ENCODE results near the gene GRIPAP1. TPM values are rescaled to one million over a fixed set of nuclear protein-coding genes. Genes with fewer than 3 reads are reported as not detected.
"Not testable (repeated sequence)": the region's sequence is repeated elsewhere in the genome, so short reads cannot be mapped to it uniquely, and the experiment has no call there.

The GRIPAP1 gene
- total RNA-seq, 1 donor from 2014 or later, result 52.8 TPM

DNA sequence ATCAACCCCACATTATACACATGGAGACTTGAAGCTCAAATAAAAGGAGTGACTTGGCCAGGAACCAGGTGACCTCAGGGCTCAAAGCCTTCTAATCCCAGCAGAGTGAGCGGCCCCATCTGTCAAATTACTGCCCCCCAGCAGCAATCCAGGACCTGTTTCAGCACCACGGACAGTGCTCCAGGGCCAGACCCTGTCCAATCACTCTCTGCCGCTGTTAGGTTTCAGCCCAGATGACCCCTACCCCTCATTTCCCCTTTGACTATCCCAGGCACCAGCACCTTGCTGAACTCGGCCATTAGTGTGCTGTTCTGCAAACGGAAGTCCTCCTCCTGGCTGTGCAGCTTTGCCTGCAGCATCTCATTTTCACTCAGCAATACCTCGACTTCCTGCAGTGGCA lies 5.1 kb downstream of the GRIPAP1 start:
- Histone ChIP-seq H3K4me3 (no peak overlapping the region), H3K9me3 (no peaks in the 10 kb centered on the region), H3K36me3 (peaks cover 21% of the 10 kb centered on the region), H3K27me3 (no peaks in the 10 kb centered on the region), H3K4me1 (no peaks in the 10 kb centered on the region), H3K27ac (no peak overlapping the region)
- ATAC-seq (no peak), DNase-seq (no peak)
- intact Hi-C loops (cut with DNase I), result no loop called here
- TF ChIP-seq, protein P1, sequence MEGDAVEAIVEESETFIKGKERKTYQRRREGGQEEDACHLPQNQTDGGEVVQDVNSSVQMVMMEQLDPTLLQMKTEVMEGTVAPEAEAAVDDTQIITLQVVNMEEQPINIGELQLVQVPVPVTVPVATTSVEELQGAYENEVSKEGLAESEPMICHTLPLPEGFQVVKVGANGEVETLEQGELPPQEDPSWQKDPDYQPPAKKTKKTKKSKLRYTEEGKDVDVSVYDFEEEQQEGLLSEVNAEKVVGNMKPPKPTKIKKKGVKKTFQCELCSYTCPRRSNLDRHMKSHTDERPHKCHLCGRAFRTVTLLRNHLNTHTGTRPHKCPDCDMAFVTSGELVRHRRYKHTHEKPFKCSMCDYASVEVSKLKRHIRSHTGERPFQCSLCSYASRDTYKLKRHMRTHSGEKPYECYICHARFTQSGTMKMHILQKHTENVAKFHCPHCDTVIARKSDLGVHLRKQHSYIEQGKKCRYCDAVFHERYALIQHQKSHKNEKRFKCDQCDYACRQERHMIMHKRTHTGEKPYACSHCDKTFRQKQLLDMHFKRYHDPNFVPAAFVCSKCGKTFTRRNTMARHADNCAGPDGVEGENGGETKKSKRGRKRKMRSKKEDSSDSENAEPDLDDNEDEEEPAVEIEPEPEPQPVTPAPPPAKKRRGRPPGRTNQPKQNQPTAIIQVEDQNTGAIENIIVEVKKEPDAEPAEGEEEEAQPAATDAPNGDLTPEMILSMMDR (IDR thresholded peaks at IDR 0.05), result no peak

DNA sequence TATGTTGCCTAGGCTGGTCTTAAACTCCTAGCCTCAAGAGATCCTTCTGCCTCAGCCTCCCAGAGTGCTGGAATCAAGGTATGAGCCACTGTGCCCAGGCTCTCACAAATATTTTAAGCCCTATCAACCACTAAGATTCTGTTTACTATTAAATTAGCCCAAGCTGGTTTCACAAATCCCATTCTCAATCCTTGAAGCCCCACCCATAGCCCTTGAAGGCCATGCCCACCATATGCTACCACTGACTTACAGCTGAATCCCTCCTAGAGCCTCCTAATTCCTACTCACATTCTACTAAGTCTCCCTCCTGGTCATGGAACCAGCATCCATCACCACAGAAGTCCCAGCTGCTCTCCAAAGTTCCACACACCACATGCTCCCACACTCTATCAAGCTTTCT lies 9.7 kb downstream of the GRIPAP1 start:
- intact Hi-C loops (cut with DNase I), result no loop called here
- no peak overlapping the region for H3K27ac ChIP-seq
- DNase-seq, result no peak
- no peaks in the 10 kb centered on the region for H3K9me3 ChIP-seq
- TF ChIP-seq, protein P1 (IDR thresholded peaks at IDR 0.05), result no peak
- H3K4me3 ChIP-seq, result no peak overlapping the region
- H3K4me1 ChIP-seq, result no peaks in the 10 kb centered on the region
- ATAC-seq, result no peak
- H3K27me3 ChIP-seq, result no peaks in the 10 kb centered on the region
- peaks cover 19% of the 10 kb centered on the region for H3K36me3 ChIP-seq

DNA sequence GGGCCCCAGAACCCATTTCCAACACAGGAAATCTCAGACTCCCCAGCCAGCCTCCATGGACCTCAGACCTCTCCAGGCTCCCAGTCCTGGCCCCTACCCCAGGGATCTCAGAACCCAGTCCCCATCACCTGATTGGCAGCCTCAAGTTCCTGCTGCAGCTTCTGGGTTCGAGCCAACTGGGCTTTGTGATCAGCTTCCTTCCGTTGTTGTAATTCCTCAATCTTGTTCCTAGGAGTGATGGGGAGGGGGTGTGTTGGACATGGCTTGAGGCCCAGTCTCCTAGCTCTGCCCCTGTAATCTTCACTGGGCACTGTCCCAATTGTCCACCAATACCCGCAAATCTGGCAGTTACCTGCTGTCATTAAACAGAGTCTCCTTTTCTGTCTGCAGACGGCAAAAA lies 12.6 kb downstream of the GRIPAP1 start:
- Histone ChIP-seq H3K4me3 (no peak overlapping the region), H3K27ac (no peak overlapping the region), H3K9me3 (no peaks in the 10 kb centered on the region), H3K36me3 (peaks cover 17% of the 10 kb centered on the region), H3K27me3 (no peaks in the 10 kb centered on the region), H3K4me1 (no peaks in the 10 kb centered on the region)
- TF ChIP-seq, protein P1 (IDR thresholded peaks at IDR 0.05), result no peak
- DNase-seq (no peak), ATAC-seq (no peak)
- intact Hi-C loops (cut with DNase I), result no loop called here

DNA sequence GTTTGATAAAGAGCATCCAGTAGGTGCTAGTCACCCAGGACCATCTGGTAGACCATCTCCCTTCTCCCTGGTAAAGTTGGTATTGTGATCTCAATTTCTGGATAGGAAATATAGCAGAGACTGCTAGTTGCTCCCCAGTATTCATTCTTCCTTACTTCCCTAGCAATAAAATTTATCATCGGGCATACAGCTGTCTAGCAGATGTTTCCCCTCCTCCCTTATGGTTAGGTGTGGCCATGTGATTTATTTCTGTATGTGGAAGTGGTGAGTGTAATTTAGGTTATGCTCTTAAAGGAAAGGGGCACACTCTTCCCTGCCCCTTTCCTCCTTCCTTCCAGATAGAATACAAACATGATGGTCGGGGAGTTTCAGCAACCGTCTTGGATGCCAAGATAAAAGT lies 18.2 kb downstream of the GRIPAP1 start:
- Histone ChIP-seq H3K27me3 (no peaks in the 10 kb centered on the region), H3K9me3 (no peaks in the 10 kb centered on the region), H3K4me3 (no peak overlapping the region), H3K36me3 (peaks cover 48% of the 10 kb centered on the region), H3K4me1 (no peaks in the 10 kb centered on the region), H3K27ac (no peak overlapping the region)
- DNase-seq (no peak), ATAC-seq (no peak)
- TF ChIP-seq, protein P1 (IDR thresholded peaks at IDR 0.05), result no peak
- intact Hi-C loops (cut with DNase I), result no loop called here

DNA sequence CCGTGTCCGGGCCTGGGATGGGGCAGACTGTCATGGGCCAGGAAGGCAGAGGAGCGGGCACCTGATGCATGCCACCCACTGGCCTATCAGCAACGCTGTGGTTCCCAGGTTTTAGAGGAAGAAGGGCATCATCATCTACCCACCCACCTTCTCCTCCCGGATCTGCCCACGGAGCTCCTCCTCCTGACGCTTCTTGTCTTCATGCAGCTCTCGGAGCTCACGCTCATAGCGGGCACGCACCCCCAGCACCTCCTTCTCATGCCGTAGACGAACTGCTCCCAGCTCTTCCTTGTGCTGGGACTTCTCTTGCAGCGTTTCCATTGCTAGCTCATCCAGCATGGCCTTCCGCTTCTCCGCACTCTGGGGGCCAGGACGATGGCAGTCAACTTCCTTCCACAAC lies 19.0 kb downstream of the GRIPAP1 start:
- Histone ChIP-seq H3K36me3 (peaks cover 54% of the 10 kb centered on the region), H3K27me3 (no peaks in the 10 kb centered on the region), H3K27ac (no peak overlapping the region), H3K9me3 (no peaks in the 10 kb centered on the region), H3K4me3 (no peak overlapping the region), H3K4me1 (no peaks in the 10 kb centered on the region)
- no peak for ATAC-seq
- intact Hi-C loops (cut with DNase I), result no loop called here
- DNase-seq, result no peak
- TF ChIP-seq, protein P1 (IDR thresholded peaks at IDR 0.05), result no peak

DNA sequence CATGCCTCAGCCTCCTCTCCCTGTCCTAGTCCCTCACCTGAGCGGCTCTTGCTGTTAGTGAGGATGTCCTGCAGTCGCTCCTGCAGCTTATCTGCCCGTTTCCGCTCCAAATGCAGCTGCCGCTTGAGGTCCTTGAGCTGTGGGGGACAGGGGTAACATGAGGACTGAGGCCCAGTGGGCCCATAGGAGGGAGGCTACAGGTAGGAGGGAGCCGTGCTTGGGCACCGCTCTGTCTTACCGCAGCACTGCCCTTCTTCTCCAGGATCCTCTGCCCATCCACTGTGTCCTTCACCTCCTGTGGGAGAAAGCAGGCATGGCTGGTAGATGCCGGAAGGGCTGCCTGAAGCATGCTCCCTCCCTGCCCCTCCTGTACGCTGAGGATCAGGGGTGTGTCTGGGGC lies 20.9 kb downstream of the GRIPAP1 start:
- Histone ChIP-seq H3K36me3 (peaks cover 57% of the 10 kb centered on the region), H3K27ac (no peak overlapping the region), H3K27me3 (no peaks in the 10 kb centered on the region), H3K9me3 (no peaks in the 10 kb centered on the region), H3K4me3 (no peak overlapping the region), H3K4me1 (no peaks in the 10 kb centered on the region)
- DNase-seq (no peak), ATAC-seq (no peak)
- intact Hi-C loops (cut with DNase I), result no loop called here
- TF ChIP-seq, protein P1 (IDR thresholded peaks at IDR 0.05), result no peak

DNA sequence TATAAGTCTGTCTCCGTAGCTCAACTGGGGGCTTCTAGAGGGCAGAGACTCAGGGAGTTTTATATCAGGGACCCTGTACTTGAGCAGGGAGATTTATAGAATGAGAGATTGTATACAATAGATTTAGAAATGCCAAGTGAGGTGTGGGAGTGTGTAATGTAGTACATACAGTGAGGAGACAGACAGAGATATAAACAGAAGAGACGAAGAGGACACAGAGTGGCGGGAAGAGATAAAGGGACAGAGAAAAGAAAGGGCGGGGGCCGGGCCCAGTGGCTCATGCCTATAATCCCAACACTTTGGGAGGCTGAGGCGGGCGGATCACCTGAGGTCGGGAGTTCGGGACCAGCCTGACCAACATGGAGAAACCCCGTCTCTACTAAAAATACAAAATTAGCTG lies 21.7 kb downstream of the GRIPAP1 start:
- DNase-seq; H3K27ac ChIP-seq; ATAC-seq; H3K9me3 ChIP-seq; intact Hi-C loops (cut with DNase I); H3K4me3 ChIP-seq; H3K27me3 ChIP-seq; H3K4me1 ChIP-seq: not testable (repeated sequence)
- peaks cover 56% of the 10 kb centered on the region for H3K36me3 ChIP-seq

Measured in upper lobe of right lung (tissue), 1 donor.